Measurements from ENCODE around the gene RASL12.
"Not testable (repeated sequence)": the region's sequence is repeated elsewhere in the genome, so short reads cannot be mapped to it uniquely, and the experiment has no call there.

The RASL12 gene, protein sequence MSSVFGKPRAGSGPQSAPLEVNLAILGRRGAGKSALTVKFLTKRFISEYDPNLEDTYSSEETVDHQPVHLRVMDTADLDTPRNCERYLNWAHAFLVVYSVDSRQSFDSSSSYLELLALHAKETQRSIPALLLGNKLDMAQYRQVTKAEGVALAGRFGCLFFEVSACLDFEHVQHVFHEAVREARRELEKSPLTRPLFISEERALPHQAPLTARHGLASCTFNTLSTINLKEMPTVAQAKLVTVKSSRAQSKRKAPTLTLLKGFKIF

DNA sequence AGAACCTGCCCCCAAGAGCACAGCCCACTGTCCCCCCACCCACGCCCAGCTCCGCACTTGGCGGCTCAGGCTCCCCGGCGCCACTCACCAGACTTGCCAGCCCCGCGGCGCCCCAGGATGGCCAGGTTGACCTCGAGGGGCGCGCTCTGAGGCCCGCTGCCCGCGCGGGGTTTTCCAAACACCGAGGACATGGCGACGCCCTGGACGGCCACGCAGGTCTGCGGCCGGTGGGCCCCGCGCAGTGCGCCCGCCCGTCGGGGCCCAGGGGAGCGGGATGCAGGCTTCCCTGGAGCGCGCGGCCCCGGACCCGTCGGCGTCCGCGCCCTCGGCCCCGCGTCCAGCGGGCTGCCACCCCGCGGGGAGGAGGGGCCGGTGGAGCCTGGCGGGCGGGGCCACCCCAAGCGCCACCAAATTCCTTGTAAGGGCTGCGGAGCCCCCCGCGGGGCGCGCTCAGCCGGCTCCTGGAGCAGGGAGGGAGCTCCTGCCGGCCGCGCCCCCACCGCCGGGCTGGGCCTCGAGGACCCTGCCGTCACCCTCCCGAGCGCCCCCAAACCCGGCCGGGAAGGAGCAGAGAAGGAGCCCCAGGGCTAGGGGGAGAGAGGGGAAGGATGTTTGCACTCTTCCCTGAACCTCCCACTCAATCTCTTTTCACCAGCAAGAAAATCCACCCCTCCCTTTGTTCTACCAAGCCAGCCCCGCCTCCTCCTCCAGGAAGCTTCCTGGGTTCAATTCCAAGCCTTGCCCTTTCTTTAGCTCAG is at the start of gene RASL12:
Gene RASL12 (minus strand): TSS at position 347 of the 758 bp plus-strand sequence. CDS start 156 bp downstream, at position 191.
- Mint-ChIP-seq H3K4me1 (ENCODE audit: low read depth) (peaks cover 2% of the 10 kb centered on the region), H3K9me3 (no peaks in the 10 kb centered on the region), H3K36me3 (ENCODE audit: low read depth) (no peaks in the 10 kb centered on the region), H3K4me3 (no peak within 1 kb of the TSS), H3K27ac (no peak within 1 kb of the TSS), H3K27me3 (ENCODE audit: low read depth) (peaks cover 43% of the 10 kb centered on the region)

DNA sequence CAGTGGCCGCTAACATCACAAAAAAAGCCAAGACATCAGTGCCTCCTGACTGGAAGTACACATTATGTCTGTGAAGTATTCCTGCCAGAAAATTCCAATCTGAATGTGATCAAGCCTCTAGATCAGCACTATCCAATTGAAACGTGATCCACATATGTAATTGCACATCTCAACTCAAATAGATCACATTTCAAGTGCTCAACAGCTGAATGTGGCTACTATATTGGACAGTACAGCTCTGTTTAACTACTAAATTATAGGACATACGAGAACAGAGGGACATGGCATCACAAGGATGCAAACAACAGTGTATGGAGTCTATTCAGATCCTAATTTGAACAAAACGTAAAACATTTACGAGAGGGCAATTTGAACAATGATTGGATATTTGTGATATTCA is 47.8 kb upstream of the RASL12 start:
- peaks cover 33% of the 10 kb centered on the region for H3K36me3 Mint-ChIP-seq (ENCODE audit: low read depth)
- no peak overlapping the region for H3K27ac Mint-ChIP-seq
- no peaks in the 10 kb centered on the region for H3K4me1 Mint-ChIP-seq (ENCODE audit: low read depth)
- H3K4me3 Mint-ChIP-seq = no peak overlapping the region
- no peaks in the 10 kb centered on the region for H3K27me3 Mint-ChIP-seq (ENCODE audit: low read depth)
- no peaks in the 10 kb centered on the region for H3K9me3 Mint-ChIP-seq

DNA sequence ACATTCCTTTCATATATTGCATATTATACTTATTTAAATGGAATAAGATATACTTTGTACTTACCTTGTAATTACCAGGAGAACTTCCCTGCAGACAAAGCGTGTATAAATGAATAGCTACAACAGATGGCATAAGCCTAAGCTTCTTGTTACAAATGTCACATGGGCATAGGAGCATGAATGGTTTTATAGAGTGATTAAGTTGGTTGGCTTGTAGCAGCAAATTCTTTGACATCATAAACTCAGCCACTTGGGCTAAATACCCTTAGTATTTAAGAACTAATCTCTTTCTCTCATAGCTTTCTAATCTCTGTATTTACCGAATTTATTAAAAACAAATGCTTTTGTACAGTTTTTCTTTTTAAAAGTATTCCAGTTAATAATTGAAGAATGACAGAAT is 47.3 kb upstream of the RASL12 start, which contains the start of gene UBAP1L:
Gene UBAP1L (minus strand): TSS at position 115 of the 400 bp plus-strand sequence. CDS start 8,985 bp downstream, outside the sequence.
- no peak within 1 kb of the TSS for H3K4me3 Mint-ChIP-seq
- no peaks in the 10 kb centered on the region for H3K4me1 Mint-ChIP-seq (ENCODE audit: low read depth)
- H3K9me3 Mint-ChIP-seq = no peaks in the 10 kb centered on the region
- H3K27me3 Mint-ChIP-seq (ENCODE audit: low read depth) = no peaks in the 10 kb centered on the region
- H3K27ac Mint-ChIP-seq = no peak within 1 kb of the TSS
- peaks cover 33% of the 10 kb centered on the region for H3K36me3 Mint-ChIP-seq (ENCODE audit: low read depth)

DNA sequence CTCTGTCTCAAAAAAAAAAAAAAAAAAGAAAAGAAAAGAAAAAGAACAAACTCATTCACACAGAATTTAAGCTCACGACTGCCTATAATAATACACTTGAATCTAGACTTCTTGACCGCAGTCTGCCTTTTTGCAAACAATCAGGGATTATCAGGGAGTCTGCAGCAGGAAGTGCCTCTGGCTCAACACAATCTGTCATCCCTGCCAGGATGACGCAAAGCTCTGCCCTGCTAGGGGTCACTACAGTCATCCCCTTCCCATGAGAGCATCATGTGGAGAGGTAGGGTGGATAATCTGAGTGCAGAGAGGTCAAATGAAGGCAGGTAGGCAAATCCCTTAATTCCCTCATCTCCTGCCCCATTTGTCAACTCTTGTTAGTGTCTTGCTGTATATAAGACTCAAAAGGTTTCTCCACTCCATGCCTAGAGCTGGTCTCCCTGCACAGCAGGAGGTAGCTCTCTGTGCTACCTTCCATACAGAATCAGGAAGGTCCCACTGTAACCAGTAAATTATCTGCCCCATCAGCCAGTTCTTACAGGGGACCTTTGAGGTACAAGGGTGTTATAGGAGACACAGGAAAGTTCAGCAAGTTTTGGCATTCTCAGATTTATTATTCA is 43.0 kb upstream of the RASL12 start:
- no peaks in the 10 kb centered on the region for H3K27me3 Mint-ChIP-seq (ENCODE audit: low read depth)
- H3K4me1 Mint-ChIP-seq (ENCODE audit: low read depth) = peaks cover 3% of the 10 kb centered on the region
- H3K9me3 Mint-ChIP-seq = no peaks in the 10 kb centered on the region
- H3K27ac Mint-ChIP-seq = peak overlapping the region; percentile 34
- peaks cover 22% of the 10 kb centered on the region for H3K36me3 Mint-ChIP-seq (ENCODE audit: low read depth)
- no peak overlapping the region for H3K4me3 Mint-ChIP-seq

DNA sequence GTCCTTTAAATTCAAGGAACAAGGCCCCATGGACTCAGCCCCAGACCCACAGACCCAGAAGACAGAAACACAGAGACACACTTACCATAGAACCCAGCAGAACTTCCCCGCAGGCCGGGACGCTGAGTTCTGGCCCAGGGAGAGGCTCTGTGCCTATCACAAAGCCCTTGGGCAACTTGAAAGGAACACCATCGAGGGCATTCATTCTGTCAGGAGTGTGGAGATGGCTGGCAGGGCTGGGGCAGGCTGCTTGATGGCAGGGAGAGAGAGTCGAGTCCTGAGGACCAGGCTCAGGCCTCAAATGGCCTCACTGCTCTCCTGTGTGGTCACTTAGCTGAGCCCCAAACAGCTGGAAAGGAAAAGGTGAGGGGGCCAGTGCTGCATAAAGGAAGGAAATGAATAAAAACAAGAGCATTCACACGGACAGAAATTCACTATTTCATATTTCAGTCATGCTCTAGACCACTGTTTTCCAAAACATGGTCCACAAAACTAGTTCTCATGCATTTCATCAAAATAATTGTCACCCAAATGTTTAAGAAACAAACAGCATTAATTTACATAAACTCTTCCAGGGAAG is 38.3 kb upstream of the RASL12 start:
- H3K27ac Mint-ChIP-seq = no peak overlapping the region
- H3K36me3 Mint-ChIP-seq (ENCODE audit: low read depth) = peaks cover 10% of the 10 kb centered on the region
- H3K4me3 Mint-ChIP-seq = no peak overlapping the region
- H3K9me3 Mint-ChIP-seq = no peaks in the 10 kb centered on the region
- H3K27me3 Mint-ChIP-seq (ENCODE audit: low read depth) = no peaks in the 10 kb centered on the region
- peaks cover 6% of the 10 kb centered on the region for H3K4me1 Mint-ChIP-seq (ENCODE audit: low read depth)

DNA sequence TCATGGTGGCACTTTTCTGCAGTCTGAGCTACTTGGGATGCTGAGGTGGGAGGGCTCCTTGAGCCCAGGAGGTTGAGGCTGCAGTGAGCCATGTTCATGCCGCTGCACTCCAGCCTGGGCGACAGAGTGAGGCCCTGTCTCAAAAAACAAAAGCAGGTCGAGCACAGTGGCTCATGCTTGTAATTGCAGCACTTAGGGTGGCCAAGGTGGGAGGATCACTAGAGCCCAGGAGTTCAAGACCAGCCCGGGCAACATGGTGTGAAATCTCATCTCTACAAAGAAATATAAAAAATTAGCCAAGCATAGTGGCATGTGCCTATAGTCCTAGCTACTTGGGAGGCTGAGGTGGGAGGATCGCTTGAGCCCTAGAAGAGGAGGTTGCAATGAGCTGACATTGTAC is 37.2 kb upstream of the RASL12 start:
- peaks cover 12% of the 10 kb centered on the region for H3K36me3 Mint-ChIP-seq (ENCODE audit: low read depth)
- H3K9me3 Mint-ChIP-seq = no peaks in the 10 kb centered on the region
- no peaks in the 10 kb centered on the region for H3K27me3 Mint-ChIP-seq (ENCODE audit: low read depth)
- no peak overlapping the region for H3K27ac Mint-ChIP-seq
- no peak overlapping the region for H3K4me3 Mint-ChIP-seq
- peaks cover 6% of the 10 kb centered on the region for H3K4me1 Mint-ChIP-seq (ENCODE audit: low read depth)

DNA sequence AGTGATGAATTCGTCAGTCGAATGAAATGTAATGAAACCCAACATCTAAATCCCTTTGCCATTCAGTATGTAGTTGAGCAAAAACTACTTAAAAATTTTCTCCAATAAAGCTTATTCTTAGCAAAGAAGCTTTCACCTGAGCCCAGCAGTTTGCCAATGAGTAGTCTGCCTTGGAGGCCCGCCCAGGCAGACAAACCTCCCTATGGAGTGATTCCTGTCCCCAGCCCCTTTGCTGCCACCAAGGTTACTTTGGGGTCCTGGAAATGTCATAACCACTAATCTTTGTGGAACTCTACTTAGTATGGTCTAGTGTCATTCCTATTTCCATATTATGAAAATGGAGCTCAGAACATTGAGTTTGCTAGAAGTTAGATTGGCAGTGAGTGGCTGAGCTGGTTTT is 35.1 kb upstream of the RASL12 start:
- Mint-ChIP-seq H3K9me3 (no peaks in the 10 kb centered on the region), H3K27ac (no peak overlapping the region), H3K4me3 (no peak overlapping the region), H3K27me3 (ENCODE audit: low read depth) (no peaks in the 10 kb centered on the region), H3K36me3 (ENCODE audit: low read depth) (peaks cover 23% of the 10 kb centered on the region), H3K4me1 (ENCODE audit: low read depth) (peaks cover 6% of the 10 kb centered on the region)

DNA sequence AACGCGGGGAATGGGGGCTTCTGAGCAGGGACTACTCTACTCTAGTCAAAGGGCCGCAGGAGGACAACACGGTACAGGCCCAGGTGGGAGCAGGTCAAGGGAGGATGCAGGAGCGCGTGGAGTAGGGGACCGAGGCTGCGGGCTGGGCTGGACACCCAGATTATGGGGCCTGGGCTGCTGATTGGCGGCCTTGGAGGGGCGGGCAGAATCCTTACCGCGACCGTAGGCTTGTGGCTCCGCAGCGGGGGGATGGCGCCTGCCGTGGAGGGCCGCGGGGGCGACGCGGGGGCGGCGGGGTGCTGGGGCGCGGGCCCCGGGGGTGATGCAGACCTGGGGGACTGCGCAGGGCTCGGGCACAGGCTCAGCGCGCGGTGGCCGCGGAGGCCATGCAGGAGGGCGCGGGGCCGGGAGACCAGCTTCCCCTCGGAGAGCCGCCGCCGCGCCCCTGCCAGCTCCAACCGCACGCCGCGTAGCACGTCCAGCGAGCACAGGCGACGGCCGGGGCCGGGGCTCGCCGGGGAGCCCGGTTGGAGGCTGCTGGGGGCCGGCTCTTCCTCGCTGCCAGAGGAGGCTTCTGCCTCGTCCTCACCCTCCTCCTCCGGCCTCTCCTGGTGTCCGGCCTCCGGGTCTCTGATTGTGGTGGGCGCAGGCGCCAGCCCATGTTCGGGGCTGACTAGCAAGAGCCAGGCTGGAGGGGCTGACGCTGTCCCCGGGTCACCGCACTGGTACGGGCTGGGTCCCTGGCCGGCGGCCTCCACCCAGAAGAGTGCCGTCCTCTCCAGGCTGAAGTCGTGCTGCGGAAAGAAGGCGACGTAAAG is 34.3 kb upstream of the RASL12 start:
- peak overlapping the region; percentile 41 for H3K27ac Mint-ChIP-seq

DNA sequence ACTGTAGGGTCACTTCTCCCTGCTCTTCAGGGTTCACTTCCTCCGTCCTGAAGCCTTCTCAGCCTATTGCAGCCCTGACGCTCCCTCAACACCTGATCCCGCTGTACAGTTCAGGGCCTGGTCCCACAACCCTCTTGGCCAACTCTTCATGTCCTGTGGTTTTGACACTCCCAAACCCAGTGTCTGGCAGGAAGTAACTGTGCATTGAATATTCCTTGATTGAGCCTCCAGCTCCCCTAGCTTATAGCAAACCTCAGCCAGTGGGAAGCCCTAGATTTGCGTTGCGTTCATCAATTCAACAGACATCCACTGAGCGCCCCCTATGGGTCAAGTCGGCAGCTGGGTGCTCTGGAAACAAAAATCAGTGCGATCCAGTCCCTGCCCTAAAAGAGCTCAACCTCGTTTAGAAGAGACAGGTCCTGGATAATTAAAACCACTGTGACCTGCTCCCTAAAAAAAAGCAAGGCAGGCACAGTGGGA is 33.7 kb upstream of the RASL12 start:
- H3K27ac Mint-ChIP-seq = peak overlapping the region; percentile 41
- H3K36me3 Mint-ChIP-seq (ENCODE audit: low read depth) = peaks cover 23% of the 10 kb centered on the region
- peaks cover 6% of the 10 kb centered on the region for H3K4me1 Mint-ChIP-seq (ENCODE audit: low read depth)
- H3K9me3 Mint-ChIP-seq = no peaks in the 10 kb centered on the region
- H3K27me3 Mint-ChIP-seq (ENCODE audit: low read depth) = no peaks in the 10 kb centered on the region
- no peak overlapping the region for H3K4me3 Mint-ChIP-seq

More for the DNA sequence above, 34.3 kb upstream of the RASL12 start:
- peaks cover 6% of the 10 kb centered on the region for H3K4me1 Mint-ChIP-seq (ENCODE audit: low read depth)
- no peak overlapping the region for H3K4me3 Mint-ChIP-seq
- peaks cover 23% of the 10 kb centered on the region for H3K36me3 Mint-ChIP-seq (ENCODE audit: low read depth)
- no peaks in the 10 kb centered on the region for H3K27me3 Mint-ChIP-seq (ENCODE audit: low read depth)
- no peaks in the 10 kb centered on the region for H3K9me3 Mint-ChIP-seq

DNA sequence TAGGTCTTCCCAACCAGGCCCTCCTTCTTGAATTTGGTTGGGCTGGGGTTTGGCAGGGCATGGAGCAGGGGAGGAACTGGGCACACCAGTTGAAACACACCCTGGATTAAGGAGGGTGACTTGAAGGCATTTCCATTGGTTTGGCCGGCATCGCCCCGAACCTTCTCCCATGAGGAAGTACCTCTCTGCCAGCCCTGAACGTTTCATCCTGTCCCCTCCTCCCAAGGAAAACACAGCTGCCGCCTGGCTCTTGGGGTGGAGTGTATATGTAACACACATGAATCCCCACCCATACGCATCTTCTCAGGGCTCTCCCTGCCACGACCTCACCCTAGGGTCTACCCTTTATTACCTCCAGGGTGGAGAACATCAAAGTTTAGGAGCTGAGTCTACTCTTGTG is 32.7 kb upstream of the RASL12 start:
- H3K4me3 Mint-ChIP-seq = no peak overlapping the region
- peaks cover 2% of the 10 kb centered on the region for H3K4me1 Mint-ChIP-seq (ENCODE audit: low read depth)
- H3K9me3 Mint-ChIP-seq = no peaks in the 10 kb centered on the region
- H3K27ac Mint-ChIP-seq = no peak overlapping the region
- peaks cover 18% of the 10 kb centered on the region for H3K36me3 Mint-ChIP-seq (ENCODE audit: low read depth)
- no peaks in the 10 kb centered on the region for H3K27me3 Mint-ChIP-seq (ENCODE audit: low read depth)

- not testable (repeated sequence) for H3K9me3 Mint-ChIP-seq; H3K27me3 Mint-ChIP-seq (ENCODE audit: low read depth); H3K27ac Mint-ChIP-seq; H3K4me1 Mint-ChIP-seq (ENCODE audit: low read depth); H3K4me3 Mint-ChIP-seq
- H3K36me3 Mint-ChIP-seq (ENCODE audit: low read depth) = peaks cover 18% of the 10 kb centered on the region
Observed at GRCh38 chr15:65099801-65100200, 32.0 kb upstream of the RASL12 start.

- Mint-ChIP-seq H3K27me3 (ENCODE audit: low read depth) (no peaks in the 10 kb centered on the region), H3K4me1 (ENCODE audit: low read depth) (peaks cover 2% of the 10 kb centered on the region), H3K4me3 (no peak overlapping the region), H3K9me3 (no peaks in the 10 kb centered on the region), H3K36me3 (ENCODE audit: low read depth) (peaks cover 18% of the 10 kb centered on the region), H3K27ac (no peak overlapping the region)
Observed at GRCh38 chr15:65099336-65099735, 31.5 kb upstream of the RASL12 start.

GRCh38 chr15:65097651-65098263 is 30.0 kb upstream of the RASL12 start:
- Mint-ChIP-seq H3K27ac (no peak overlapping the region), H3K27me3 (ENCODE audit: low read depth) (no peaks in the 10 kb centered on the region), H3K4me3 (no peak overlapping the region), H3K9me3 (no peaks in the 10 kb centered on the region), H3K36me3 (ENCODE audit: low read depth) (peaks cover 18% of the 10 kb centered on the region), H3K4me1 (ENCODE audit: low read depth) (peaks cover 2% of the 10 kb centered on the region)
